Activated T-cell treated with anti-CD3 and anti-CD28 coated beads for 48 hours (primary cell): ENCODE results near the gene VRTN.
"Not testable (repeated sequence)": the region's sequence is repeated elsewhere in the genome, so short reads cannot be mapped to it uniquely, and the experiment has no call there.

Experiments
- DNase-seq: peaks from one replicate; pipeline ENCODE4 v3.0.0-alpha.2; 2020; ENCODE audit warnings: low read depth

The VRTN gene, protein sequence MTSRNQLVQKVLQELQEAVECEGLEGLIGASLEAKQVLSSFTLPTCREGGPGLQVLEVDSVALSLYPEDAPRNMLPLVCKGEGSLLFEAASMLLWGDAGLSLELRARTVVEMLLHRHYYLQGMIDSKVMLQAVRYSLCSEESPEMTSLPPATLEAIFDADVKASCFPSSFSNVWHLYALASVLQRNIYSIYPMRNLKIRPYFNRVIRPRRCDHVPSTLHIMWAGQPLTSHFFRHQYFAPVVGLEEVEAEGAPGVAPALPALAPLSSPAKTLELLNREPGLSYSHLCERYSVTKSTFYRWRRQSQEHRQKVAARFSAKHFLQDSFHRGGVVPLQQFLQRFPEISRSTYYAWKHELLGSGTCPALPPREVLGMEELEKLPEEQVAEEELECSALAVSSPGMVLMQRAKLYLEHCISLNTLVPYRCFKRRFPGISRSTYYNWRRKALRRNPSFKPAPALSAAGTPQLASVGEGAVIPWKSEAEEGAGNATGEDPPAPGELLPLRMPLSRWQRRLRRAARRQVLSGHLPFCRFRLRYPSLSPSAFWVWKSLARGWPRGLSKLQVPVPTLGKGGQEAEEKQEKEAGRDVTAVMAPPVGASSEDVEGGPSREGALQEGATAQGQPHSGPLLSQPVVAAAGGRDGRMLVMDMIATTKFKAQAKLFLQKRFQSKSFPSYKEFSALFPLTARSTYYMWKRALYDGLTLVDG

DNA sequence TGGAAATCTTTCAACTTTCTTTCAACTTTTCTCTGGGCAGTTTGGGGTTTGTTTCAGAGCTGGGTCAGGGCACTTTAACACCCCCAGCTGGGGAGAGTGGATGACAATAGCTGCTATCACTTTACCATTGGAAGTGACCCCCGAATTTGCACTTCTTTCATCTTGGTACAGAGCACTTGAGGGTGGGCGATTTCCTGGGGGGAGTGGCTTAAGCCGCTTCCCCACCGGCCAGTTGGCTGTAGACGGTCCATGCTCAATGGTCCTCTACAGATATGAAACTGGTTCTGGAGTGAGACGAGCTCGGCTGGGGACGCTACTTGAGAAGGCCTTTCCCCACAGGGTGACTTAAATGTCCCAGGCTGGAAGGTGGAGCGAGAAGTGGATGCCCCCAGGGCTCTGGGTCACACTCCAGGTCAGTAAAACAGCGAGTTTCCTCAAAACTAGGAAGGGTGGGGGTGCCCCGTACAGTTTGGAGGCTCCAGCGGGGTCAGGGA lies at the start of gene VRTN:
TSS of gene VRTN (plus strand) at position 231 of the 494 bp plus-strand sequence. CDS start 8,313 bp downstream, outside the sequence.
- no peak for DNase-seq

DNA sequence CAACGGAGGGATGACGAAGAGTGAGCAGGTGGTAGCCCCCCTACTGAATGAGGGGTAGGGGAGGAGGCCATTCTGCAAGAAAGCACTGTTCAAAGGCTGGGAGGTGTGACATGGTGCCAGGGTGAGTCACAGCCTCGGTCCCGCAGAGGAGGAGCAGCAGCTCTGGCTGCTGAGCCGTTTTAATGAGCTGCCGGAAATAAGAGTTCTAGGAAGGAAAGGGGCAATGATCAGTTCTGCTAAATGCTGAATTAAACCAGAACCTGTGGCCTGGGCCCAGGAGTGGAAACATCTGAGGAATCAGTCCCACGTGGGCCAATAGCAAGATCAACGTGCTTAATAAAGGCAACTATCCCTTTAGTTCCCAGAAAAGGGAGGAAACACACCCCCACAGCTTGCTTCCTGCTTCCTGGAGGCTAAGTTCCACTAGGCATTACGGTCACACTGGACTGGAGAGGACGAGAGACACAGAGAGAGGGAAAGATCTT lies 49.2 kb upstream of the VRTN start:
- no peak for DNase-seq

DNA sequence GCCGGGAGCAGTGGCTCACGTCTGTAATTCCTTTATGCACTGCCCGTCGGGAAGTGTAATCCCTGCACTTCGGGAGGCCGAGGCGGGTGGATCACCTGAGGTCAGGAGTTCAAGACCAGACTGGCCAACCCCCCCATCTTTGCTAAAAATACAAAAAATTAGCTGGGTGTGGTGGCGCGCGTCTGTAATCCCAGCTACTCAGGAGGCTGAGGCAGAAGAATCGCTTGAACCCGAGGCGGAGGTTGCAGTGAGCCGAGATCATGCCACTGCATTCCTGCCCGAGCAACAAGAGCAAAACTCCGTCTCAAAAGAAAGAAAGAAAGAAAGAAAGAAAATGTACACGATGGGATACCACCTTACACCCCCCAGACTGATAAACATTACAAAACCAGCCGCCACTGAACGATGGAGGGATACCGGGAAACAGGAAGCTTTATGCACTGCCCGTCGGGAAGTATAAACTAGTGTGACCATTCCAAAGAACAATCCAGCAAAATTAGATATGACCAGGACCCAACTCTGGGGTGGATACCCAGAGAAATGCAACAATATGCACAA lies 46.6 kb upstream of the VRTN start:
- no peak for DNase-seq

DNA sequence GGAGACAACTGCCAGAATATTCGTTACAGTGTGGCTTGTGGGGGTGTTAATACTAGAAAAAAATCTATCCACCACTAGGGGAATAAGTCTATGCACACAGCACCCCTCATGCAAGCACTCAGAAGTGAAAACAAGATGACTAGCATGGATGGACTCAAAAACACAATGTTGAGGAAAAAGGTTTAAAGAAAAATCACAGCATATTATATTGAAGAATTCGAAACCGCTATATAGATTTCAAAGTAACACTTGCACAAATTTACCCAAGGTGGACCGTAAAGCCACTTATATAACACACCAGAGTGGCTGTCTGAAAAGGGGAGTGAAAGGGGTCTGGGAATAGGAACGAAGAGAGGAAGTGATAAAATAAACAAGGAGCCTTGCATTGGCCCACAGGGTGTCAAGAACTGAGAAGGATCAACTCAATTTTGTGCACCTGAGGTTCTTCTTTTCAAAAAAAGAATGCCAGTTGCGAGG lies 46.1 kb upstream of the VRTN start:
- DNase-seq = no peak

DNA sequence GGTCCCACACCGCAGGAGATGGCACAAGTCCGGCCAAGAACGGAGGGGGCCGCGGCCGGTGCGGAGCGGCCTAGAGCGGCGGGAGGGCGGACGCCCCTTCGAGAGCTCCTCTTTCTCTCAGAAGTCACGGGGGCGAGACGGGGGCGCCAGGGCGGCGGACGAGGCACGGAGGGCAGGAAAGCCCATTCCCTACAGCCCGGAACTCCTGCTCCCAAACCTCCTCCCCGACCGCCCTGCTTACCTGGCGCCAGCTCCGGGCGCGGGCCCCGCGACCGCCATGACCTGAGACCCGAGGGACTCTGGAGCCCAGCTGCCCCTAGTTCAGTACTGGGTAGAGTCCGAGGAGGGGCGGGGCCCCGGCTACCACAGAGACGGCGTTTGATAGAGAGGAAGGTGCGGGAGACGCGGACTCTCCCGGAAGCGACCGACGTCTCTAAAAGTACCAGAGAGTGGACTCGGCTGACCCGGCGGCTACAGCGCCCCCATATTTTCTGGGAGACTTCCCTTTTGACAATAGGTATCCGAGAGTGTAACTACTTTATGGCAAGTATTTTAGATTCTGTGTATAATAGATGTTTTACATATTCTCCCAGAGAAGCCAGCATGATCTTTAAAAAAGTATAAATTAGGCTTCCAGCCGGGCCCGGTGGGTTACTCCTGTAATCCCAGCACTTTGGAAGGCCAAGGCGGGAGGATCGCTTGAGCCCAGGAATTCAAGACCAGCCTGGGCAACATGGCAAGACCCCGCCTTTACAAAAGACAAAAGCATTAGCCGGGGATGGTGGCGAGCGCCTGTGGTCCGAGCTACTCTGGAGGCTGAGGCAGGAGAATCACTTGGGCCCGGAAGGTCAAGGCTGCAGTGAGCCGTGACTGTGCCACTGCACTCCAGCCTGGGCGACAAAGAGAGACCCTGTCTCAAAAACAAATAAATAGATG lies 45.4 kb upstream of the VRTN start, which contains the start of gene ABCD4:
TSS of gene ABCD4 (minus strand) at position 301 of the 936 bp plus-strand sequence. CDS start at position 279, 22 bp downstream.
- DNase-seq = peak; percentile 81

DNA sequence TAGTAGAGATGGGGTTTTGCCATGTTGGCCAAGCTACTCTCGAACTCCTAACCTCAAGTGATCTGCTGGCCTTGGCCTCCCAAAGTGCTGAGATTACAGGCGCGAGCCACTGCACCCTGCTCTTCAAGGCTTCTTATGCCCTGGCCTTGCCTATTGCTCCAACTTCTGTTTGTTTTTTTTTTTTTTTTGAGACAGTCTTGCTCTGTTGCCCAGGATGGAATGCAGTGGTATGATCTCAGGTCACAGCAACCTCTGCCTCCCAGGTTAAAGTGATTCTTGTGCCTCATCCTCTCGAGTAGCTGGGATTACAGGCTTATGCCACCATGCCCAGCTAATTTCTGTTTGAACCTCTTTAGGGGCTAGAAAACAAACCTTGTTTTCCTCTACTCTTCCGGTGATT lies 39.6 kb upstream of the VRTN start:
- DNase-seq = no peak

DNA sequence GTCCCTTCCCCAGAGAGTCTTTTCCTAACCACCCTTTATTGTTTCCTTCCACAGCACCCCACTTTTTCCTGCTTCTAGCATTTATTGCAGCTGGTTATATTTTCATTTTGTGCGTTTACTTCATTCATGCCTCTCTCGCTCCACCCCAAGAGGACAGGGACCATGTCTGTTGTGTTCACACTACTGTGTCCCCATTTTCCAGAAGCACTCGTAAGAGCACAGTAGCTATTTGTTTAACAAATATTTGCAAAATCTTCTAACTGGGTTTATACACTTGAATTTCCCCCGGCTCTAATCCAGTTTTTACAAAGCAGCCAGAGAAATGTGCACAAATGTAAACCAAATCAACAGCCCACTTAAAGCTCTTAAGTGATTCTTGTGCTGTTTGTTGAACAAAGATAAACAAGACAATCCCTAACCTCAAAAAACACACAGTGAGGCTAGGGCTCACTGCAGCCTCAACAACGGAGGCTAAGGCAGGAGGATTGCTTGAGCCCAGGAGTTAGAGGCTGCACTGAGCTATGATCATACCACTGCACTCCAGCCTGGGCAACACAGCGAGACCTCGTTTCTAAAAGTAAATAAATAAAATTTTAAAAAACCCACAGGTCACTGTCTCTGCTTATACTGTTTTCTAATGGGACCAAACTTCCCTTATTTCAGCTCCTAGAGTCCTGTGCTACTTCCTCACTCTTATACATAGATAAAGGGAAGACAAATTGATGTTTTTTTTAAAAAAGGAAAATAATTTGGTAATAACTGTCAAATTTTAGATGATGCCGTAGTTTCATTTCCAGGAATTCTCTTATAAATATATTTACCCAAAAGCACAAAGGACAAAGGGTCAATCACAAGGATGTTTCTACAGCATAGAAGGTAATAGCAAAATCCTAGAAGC lies 38.9 kb upstream of the VRTN start:
- DNase-seq = no peak

DNA sequence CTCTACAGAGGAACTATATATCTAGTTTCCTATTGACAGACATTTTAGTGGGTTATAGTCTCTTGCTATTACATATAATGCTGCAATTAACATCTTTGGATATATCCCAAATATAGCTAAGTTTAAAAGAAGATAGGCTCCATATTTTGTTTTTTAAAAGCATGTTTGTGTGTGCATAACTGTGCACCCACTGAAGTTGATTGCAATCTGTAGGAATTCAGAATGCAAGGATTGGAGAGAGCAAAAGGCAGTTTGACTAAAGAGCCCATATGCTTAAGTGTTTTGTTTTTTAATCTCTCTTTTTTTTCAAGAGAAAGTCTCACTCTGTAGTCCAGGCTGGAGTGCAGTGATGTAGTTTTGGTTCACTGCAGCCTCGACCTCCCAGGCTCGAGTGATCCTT lies 36.1 kb upstream of the VRTN start:
- no peak for DNase-seq

DNA sequence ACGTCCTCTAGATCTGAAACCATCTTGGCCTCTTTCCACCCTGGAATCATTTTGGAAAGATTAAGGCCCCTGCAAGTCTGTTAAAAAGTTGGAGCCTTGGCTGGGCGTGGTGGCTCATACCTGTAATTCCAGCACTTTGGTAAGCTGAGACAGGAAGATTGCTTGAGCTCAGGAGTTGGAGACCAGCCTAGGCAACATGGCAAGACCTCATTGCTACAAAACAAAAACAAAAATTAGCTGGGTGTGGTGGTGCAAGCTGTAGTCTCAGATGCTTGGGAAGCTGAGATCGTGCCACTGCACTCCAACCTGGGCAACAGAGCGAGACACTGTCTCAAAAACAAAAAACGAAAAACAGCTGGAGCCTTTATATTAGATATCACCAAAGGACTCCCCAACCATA lies 34.7 kb upstream of the VRTN start:
- DNase-seq = no peak

DNA sequence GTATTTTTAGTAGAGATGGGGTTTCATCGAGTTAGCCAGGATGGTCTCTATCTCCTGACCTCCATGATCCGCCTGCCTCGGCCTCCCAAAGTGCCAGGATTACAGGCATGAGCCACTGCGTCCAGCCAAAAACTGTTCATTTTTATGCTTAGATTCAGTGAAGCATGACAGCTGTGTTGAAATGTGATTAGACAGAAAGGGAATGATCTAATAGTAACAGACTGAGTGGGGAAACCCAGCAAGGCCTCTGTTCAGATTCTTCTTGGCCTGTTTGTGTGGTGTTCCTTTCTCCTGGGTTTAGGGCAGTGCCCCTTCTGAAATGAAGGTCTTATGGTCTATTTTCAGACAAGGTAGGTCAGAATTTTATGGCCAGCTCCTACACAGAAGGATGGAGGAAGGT lies 33.7 kb upstream of the VRTN start:
- DNase-seq = no peak

DNA sequence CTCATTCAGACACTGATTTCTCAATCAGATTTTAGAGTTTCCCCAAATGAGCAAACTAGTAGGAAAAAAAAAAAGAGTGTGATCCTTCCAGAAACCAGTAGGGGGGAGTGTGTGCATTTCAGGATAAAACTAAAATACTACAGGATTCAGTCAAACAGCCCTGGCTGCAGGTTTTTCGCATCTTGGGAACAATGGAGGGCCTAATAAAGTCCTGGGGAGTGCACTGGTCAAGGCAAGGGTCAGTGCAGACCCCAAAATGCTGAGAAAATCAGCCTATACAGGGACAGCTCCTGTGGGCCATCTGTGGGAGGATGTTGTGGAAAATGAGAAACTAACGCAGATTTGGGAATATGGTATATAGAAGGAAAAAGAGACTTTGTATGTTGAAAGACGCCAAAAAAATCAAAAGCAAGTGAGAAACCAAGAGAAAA lies 23.3 kb upstream of the VRTN start:
- no peak for DNase-seq

DNA sequence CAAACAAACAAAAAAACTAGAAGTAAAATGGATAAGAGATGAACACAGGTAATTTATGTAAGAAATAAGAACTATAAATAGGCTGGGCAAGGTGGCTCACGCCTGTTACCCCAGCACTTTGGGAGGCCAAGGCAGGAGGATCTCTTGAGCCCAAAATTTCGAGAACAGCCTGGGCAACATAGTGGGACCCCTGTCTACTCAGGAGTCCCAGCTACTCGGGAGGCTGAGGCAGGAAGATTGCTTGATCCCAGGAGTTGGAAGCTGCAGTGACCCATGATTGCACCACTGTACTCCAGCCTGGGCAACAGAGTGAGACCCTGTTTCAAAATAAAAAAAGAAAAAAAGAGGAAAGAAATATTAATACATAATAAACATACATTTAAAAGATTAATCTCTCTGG lies 22.8 kb upstream of the VRTN start:
- no peak for DNase-seq

DNA sequence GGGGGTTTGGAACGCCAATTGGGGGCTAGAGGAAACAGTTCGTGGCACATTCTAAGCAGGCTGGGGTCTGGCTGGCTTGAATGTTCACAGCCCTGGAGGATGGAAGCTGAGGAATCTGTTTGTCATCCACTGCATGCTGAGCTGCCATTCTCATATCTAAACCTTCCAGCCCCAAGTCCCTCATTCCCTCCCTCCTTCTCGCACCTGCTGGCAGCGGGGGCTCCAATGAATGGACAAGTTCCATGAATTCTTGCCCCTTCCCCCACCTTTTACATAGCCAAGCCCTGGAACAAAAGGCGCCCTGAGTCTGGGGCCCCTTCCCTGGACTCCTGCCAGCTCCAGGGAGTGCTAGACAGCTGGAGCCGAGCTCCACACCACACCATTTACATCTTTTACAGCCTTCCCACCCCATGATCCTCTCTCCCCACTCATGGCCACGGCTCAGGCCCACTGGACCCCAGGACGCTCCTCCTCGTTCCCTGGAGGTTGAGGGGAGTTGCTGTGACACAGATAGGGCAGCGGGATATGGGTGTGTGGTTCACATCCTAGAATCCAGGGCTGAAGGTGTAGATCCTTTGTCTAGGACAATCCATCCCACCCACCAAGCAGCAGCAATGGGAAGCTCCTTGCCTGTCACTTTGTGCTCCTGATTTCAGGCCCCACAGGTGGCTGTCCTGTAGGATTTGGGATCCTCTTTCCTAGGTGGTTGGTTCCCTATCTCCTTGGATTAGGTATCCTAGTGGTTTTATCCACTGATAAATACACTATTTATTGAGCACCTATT lies 21.7 kb upstream of the VRTN start:
- no peak for DNase-seq

DNA sequence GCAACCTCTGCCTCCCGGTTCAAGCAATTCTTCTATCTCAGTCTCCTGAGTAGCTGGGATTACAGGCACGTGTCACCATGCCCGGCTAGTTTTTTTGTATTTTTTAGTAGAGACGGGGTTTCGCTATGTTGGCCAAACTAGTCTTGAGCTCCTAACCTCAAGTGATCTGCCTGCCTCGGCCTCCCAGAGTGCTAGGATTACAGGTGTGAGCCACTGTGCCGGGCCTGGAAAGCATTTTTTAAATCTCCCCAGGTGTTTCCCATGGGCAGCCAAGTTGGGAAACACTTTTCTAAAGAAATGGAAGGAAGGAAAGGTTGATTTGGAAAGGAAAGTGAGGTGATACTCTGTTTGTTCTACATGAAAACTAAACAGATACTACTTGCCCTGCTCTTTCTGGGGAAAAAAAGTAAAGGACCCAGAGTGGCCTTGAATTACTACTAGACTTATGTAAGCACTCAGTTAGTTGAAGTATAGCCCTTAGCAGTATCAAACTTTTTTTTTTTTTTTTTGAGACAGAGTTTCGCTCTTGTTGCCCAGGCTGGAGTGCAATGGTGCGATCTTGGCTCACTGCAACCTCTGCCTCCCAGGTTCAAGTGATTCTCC lies 18.2 kb upstream of the VRTN start:
- not testable (repeated sequence) for DNase-seq

DNA sequence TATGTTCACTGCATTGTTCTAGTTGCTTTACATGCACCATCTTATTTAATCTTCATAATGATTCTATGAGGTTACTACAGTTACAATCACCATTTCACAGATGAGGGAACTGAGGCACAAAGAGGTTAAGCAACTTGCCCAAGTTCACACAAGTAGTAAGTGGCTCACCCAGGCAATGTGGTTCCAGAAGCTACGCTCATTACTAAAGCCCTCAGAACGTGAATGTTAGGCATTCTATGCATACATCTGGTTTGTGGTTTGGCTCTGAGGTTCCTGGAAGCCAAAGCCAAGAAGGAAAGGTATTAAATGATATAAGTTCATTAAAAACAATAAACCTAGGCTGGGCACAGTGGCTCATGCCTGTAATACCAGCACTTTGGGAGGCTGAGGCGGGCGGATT lies 14.4 kb upstream of the VRTN start:
- DNase-seq = no peak

DNA sequence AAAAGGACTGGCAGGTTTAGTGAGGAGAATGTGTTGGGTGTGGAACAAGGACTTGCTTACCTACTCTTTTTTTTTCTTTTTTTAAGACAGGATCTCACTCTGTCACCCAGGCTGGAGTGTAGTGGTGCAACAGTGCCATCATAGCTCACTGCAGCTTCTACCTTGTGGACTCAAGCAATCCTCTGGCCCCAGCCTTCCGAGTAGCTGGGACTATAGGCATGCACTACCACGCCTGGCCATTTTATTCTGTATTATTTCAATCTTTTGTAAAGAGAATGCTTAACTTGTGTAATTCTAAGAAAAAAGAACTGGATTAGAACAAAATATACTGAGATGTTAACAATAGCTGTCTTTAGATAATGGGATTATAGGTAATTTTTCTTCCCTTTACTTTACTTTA lies 1.9 kb upstream of the VRTN start:
- DNase-seq = no peak

DNA sequence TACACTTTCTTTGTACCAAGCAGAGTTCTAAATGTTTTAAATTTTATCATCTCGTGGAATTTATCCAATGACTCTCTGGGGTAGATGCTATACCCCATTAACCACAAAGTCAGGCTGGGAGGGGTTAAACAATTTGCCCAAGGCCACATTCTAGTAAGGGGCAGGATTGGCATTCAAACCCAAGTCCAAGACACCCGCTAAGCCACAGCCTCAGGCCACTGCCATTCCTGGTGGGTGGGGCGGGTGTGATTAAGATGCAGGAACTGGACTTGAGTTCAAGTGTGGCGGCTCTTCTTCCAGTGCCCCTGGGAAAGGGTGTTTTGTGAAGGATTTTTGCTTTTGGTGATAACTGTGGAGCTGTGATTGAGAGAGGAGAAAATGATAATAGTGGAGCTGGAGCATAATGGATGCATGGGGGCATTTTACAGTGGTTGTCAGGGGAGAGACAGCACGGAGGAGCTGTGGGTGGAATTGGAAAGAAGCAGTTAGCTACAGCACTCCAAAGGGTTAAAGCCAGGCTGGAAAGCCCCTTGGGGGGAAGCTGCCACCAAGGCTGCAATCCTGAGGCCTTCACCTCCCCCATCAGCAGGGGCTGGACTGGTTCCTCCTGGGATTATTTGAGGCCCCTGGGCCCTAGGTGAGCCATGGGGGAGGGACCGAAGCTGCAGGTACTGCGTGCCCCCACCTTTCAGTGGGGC lies 1.0 kb upstream of the VRTN start:
- DNase-seq = no peak

DNA sequence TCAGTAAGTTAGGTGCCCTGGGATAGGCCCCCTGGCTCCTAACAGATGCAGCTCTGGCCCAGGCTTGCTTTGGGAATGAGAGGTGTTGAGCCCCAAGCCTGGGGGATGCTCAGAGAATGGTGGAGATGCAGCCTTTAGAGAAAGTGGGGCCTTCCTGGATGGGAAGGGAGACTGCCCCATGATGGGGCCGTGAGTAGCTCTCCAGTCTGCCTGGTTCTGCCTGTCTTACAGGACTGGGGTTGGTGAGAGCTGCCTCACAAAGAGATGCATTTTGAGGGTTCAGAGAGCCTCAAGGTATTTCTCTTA lies 523 bp upstream of the VRTN start:
- no peak for DNase-seq
